HG03378 (cell line): ENCODE measurements around the gene TGFBR3L.

Experiments
- ATAC-seq: cut with Tn5 transposase; IDR thresholded peaks from one replicate; pipeline ENCODE4 v1.9.1; 2021; ENCODE audit warnings: mild to moderate bottlenecking, moderate library complexity; ENCODE audit not compliant: unreplicated experiment

Gene TGFBR3L

DNA sequence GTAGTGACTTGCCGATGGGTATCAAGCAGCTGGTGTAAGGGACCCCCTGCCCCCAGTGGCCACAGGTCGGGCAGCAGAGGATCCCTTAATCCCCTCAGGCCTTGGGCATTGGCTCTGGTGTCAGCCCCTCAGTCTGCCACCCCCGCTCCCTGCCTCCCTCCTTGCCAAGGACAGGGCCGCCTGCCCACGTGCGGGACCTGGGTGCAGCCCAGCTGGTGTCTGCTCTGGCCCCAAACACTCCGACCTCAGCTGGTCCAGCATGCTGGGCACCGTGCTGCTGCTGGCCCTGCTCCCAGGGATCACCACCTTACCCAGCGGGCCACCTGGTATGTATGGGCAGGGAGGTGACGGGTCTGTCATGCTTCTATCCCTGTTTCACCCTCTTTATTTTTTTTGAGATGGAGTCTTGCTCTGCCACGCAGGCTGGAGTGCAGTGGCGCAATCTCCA, at the start of gene TGFBR3L:
Gene TGFBR3L, plus strand, starts transcription at position 233 of the 448 bp plus-strand sequence.
- ATAC-seq = no peak

DNA sequence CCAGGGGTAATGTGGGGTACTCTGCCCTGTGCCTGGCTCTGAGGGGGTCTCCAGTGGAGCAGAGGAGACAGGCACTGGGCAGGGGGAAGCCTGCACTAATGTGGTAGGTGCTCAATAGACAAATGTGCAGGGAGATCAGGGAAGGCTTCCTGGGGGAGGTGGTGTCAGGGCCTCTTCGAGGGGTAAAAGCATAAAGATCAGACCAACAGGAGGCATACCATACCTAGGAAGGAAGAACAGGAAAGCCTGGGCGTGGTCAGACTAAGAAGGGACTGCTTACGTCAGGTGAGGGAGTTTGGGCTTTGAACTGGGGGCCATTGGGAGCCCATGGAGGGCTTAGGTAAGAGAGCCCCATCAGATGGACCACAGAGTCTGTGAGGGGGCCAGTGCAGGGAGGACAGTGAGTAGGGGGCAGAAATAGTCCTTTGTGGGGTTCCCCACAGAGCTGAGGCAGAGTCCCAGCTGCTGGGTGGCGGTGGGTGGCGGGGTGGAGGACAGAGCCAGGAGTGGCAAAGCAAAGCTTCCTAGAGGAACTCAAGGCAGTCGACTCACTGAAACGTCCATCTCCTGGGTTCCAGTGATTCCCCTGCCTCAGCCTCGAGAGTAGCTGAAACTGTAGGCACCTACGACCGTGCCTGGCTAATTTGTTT, 49.2 kb upstream of the TGFBR3L start:
- ATAC-seq = no peak

DNA sequence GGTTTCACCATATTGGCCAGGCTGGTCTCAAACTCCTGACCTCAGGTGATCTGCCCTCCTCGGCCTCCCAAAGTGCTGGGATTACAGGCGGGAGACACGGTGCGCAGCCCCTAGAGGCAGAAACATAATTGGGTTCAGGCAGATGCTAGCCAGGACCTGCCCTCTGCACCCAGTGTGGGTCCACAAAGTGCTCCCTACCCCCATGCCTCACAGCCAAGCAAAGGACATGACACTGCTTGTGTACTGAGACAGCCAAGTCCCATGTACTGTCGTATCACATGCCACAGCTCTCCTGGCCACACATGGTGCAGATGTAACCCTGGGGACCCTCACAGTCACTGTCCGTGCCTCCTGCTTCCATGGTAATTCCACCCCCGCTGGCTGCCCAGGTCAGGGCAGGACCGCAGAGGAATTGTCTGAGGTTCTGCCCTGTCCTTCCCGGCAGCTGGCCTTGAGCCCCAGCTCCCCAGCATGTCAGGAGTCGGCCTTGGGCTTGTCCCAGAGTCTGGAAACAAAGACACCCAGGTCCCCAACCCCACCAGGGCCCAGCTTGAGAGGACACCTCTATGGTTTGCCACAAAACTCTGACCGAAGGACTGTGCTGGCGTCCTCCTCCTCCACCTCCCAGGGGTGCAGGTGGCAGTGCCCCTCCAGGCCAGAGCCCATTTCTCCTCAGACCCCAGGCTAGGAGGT, 48.1 kb upstream of the TGFBR3L start:
- no peak for ATAC-seq

DNA sequence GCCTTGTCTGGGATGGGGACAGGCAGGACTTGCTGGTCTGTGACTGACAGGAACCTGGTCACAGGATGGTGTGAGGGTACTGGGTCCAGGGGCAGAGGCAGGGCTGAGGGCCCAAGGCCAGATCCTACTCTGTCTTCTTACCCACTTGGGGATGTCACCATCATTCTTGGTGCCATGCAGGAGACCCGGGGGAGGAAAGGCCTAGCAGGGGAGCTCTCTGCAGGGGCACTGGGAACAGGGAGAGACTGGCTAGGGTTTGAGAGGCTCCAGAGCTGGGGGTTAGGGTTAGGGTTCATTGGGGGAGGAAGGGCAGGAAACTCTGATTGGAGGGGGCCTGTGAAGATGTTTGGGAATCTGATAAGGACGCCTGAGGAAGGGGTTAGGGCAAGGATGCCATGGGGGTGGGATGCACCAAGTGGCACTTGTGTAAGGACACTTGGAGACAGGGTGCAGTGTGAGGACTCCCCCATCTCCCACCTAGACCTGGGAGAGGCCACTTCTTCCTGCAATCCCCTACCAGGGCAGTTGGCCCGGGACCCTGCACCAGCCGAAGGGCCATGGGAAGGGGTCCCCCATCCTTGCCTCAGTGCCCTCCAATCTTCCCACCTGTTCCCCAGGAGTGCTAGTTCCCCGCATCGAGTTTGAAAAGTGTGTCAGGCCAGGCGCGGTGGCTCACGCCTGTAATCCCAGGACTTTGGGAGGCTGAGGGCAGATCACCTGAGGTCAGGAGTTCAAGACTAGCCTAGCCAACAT, 47.4 kb upstream of the TGFBR3L start:
- ATAC-seq = no peak

DNA sequence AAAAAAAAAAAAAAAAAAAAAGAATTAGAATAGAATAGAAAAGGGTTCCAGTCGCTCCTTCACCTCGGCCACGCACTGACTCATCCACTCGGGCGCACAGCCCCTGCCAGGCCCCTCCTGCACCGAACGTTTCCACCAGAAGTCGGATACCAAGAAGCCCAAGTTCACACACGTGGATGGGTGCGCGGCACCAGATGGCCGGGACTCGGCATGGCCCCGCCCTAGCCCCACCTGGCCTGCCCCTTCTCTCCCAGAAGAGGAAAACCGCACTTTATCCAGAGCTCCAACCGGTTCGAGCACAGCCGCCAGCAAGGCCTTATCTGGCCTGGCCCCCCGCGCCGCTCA, 46.3 kb upstream of the TGFBR3L start:
- ATAC-seq = no peak

DNA sequence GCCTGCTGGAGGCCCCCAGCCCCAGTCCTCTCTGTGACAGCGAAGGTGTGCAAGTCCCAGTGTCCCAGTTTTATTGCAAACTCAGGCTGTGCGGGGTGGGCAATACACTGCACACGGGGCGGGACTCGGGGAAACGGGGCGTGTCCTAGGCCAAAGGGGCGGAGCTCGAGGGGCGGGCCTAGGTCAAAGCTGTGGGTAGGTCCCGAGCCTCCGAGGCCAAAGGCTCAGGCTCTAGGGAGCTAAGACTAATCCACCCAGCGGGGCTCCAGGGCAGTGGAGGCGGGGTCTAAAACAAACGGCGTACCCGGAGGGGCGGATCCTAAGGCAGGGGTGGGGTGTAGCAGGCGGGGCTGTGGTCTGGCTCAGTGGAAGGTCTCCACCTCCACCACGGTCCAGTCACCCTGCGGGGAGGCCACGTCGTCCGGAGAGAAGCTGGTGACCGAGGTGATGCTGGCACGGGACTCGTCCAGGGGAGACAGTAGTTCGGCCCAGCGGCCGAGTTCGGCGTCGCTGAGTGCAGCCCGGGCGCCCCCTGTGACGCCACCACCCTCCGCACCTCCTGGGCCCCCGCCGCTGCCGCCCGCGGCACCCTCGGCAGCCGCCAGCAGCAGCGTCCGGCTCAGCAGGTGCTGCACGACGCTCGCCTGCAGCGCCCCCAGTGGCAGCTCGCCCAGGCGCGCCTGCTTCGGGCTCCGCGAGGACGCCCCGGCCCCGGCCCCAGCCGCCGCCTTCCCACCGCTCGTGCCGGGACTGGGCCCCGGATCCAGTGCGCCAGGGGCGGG, 45.8 kb upstream of the TGFBR3L start:
- ATAC-seq = peak; percentile 47

DNA sequence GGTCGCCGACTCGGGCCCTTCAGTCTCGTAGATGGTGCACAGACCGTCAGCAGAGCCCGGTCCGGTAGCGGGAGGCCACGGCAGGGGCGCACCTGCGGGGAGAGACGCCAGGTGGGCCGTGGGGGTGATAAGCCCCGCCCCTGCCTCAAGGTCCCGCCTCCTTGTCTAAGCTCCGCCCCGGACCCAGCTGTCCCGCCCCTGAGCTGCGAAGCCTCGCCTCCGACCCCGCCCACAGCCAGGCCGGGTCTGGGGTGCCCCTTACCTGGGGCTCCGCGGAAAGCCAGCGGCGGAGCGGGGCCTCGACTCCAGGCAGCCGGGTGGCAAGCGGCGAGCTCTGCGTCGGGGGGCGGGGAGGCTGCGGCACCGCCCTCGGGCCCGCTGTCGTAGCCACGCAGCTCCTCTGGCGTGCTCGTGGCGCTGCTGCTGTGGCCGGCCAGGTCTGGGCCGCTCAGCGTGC, 45.1 kb upstream of the TGFBR3L start:
- ATAC-seq = peak; percentile 43

DNA sequence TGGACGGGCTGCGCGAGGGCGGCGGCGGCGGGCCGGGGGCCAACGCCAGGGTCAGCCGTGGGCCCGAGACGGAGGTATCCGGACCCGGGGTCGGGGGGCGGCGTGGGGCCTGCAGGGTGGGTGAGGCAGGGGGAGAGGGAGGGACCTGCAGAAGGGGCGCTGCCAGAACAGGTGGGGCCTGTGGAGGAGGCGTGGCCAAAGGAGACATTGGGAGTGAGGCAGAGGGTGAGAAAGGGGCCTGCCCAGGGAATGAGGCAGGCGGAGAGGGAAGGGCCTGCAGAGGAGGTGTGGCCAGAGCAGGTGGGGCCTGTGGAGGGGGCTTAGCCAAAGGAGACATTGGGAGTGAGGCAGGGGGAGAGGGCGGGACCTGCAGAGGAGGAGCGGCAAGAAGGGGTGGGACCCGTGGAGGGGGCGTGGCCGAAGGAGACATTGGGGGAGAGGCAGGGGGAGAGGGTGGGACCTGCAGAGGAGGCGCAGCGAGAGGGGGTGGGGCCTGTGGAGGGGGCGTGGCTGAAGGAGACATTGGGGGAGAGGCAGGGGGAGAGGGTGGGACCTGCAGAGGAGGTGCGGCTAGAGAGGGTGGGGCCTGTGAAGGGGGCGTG, 44.6 kb upstream of the TGFBR3L start:
- ATAC-seq = no peak

DNA sequence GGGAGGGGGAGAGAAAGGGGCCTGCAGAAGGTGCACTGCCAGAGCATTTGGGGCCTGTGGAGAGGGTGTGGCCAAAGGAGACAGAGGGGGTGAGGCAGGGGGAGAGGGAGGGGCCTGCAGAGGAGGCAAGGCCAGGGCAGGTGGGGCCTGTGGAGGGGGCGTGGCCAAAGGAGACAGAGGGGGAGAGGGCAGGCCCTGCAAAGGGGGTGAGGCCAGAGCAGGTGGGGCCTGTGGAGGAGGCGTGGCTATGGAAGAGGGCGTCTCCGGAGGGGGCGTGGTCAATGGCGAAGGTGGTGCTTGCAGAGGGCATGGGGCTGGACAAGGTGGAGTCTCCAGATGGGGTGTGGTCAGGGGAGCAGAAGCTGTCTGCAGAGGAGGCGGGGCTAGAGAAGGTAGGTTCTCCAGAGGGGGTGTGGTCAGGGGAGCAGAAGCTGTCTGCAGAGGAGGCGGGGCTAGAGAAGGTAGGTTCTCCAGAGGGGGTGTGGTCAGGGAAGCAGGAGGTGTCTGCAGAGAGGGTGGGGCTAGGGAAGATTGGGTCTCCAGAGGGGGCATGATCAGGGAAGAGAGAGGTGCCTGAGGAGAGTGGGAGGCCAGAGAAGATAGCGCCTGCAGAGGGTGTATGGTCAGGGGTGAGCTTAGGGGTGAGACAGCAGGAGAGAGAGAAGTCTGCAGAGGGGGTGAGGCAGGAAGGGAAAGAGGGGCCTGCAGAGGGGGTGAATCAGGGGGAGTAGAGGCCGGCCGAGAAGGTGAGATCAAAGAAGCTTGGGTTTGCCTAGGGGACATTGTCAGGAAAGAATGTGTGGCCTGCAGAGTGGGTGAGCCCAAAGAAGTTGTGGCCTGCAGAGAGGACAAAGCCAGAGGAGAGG, 43.8 kb upstream of the TGFBR3L start:
- ATAC-seq = no peak

DNA sequence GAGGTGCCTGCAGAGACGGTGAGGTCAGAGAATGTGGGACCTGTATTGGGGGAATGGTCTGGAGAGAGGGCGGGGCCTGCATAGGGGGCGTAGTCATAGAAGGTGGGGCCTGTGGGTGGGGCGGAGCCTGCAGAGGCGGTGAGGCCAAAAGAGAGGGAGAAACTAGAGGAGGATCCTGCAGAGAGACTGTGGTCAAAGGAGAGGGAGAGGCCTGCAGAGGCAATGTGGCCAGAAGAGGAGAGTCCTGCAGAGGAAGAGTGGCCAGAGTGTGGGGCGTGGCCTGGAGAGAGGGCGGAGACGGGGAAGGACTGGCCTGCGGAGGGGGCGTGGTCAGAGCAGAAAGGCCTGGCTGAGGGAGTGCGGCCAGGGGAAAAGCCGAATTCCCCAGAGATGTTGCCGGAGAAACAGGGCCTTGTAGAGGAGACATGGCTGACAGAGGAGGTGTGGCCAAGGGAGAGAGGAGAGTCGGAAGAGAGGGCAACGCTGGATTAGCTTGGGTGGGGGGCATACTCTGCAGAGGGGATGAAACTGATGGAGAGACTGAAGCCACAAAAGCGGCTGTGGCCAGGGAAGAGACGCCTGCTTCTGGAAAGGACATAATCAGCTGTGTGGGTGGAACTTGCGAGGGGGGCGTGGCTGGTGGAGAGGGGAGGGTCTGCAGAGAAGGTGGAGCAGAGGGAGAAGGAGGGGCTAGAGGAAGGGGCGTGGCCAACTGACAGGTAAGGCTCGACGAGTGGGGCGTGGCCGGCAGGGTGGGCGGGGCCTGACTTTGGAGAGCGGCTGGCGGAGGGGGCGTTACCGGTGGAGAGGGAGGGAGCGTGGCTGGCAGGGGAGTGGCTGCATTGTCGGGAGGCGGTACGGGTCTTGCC, 43.0 kb upstream of the TGFBR3L start:
- no peak for ATAC-seq

DNA sequence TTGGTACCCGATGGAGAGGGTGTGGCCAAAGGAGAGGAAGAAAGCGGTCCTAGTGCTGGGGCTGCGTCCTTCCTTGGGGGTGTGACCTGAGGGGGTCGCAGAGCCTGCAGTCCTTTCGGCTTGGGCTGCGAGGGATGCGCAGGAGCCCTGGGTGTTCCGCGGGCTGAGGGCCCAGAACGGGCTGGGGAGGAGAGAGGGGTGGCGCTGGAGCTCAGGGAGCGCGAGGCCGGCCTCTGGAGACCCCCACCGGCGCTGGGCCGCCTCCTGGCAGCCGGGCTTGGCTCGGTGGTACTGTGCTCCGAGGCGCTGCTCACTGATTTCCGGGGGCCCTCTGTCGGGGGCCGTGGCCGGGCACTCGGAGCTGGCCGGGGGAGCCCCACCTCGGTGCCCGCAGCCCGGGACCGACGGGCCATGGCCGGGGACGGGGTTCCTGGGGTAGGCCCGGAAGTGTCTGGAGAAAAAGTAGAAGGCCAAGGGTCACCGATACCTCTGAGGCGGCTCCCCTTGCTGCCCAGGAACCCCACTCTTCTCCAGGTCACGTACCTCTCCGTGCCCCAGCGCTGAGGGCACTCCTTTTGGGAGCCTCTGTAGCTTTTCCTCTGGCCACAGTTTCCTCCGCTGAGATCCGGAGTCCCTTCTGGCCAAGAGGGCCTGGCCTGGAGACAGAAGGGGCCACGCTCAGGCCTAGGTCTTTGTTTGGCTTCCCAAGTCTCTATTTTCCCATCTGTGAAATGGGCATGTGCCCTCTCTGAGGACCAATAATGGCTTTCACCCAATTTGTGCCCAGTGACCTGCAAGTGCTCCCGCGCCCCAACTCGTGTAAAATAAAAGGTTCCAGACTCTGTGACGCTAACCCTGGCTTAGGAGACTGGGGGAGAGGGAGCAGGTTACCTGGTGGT, 42.1 kb upstream of the TGFBR3L start:
- ATAC-seq = no peak

DNA sequence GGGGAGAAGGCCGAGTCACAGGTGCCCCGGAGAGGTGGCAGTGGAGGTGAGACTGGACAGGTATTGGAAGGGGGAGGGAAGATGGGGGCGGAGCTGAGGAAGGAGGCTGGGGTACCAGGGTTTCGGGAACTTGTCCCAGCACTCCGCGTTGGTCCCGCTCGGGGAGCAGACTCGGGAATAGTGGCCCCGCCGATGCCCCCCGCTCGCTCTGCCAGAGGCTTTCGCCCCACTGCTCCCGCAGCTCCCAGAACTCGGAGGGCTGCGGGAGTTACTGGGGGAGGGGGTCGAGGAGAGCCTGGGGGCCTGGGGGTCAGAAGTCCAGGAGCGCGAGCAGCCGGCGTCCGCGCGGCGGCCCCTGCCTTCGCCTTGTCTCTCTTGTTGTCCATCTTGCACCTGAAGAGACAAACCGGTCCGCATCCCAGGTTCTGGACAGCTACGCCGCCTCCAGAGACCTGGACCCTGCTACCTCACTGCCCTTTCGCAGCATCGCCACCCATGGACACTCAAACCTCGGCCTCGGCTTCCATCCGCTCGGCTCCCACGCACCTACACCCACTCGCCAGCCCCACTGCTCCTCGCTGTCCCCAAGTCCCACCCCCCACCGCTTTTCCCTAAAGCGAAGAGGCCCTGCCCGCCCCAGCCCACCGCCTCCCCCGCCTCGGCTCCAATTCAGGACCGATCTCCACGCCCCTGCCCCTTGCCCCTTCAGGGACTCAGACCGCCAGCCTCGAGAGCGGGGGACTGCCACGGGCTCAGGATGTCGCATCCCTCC, 41.1 kb upstream of the TGFBR3L start:
- ATAC-seq = no peak

DNA sequence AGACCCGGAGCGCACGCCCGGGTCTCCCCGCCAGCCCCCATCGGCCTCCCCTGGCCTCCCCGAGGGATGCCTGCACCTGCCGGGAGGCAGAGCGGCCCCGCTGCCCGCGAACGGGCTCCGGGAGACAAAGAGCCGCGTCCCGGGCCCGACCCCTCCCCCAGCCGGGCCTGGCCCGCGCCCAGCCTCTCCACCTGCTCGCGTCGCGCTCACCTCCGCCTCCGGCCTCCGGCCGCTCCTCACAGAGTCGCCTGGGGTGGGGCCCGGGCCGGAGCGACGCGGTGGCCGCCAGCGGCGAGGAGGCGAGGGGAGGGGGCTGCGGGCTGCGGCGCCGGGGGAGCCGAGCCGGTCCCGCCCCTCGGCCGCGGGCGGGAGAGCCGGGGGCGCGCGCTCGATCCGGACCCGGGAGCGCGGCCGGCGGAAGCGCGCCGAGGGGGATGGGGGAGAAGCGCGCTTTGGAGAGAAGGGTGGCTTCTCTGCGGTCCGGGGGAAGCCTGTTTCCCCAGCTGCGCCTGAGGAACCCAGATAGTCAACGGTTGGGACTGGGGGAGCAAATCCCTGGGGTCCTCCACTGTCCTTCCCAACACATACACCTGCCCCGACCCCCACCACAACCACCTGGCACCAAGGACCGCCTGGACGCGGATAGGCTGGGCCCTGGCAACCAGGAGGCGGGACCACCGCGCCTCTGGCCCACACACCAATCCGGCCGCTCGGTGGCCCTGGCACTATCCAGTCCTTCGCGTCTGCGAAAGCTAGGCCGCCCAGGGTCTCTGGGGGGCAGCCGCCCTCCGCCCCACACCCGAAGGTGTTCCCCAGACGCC, 40.3 kb upstream of the TGFBR3L start, which contains the start of gene PRR36:
Gene PRR36, minus strand, starts transcription at position 315 of the 821 bp plus-strand sequence. CDS start 701 bp downstream, outside the sequence.
- ATAC-seq = no peak

DNA sequence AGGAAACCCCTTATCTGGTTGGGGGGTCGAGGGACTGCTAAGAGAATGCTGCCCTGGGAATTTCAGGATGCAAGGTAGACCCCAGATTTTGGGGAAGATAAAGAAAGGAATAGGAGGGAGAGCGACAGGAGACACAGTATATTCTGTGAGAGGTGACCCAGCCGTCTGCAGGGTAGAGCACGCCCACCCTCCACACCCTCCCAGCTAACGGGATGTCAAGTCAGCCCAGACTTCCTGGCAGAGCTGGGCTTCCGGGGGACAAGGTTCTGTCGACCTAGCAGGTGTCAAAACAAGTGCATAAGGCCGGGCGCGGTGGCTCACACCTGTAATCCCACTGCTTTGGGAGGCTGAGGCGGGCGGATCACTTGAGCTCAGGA, 39.7 kb upstream of the TGFBR3L start:
- ATAC-seq = no peak

DNA sequence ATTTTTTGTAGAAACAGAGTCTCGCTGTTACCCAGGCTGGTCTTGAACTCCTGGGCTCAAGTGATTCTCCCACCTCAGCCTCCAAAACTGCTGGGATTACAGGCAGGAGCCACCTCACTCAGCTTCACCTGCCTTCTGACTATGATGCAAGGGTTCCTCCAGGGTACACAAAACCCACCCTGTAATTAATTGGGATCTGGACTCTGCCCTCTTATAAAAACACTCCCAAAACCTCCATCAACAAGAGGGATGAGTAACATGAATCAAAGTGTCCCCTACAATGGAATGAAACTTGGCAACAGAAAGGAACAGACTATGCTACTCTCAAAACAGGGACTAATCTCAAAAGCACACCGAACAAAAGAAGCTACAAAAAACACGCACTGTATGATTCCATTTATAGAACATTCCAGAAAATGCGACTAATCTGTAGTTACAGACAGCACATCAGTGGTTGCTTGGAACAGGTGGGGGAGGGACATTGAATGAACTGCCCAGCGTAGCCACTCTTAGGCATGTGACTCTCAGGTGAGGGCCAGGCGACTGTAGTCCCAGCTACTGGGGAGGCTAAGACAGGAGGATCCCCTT, 37.3 kb upstream of the TGFBR3L start:
- no peak for ATAC-seq
